Choroid plexus epithelial cell (primary cell): ENCODE results near the gene LRIT1.

Experiments used
- DNase-seq: peaks from one replicate; pipeline ENCODE4 v3.0.0-alpha.2; 2010; ENCODE audit warnings: low read depth
- H3K4me3 ChIP-seq: 2 replicates; pipeline ENCODE4 v1.5.1; 2011; ENCODE audit warnings: low read depth, mild to moderate bottlenecking, control low read depth, low read length, moderate library complexity
- CTCF ChIP-seq: conservative IDR thresholded peaks from 2 replicates; pipeline ENCODE4 v1.5.1; 2011; ENCODE audit warnings: low read depth, mild to moderate bottlenecking, control low read depth, inconsistent platforms, low read length, moderate library complexity

The LRIT1 gene

GRCh38 chr10:84269773-84270172, 28.4 kb upstream of the LRIT1 start:
- peak; percentile 82 for DNase-seq
- H3K4me3 ChIP-seq: no peak overlapping the region
- no peak for TF ChIP-seq CTCF

GRCh38 chr10:84269162-84269561, 27.8 kb upstream of the LRIT1 start:
- no peak overlapping the region for H3K4me3 ChIP-seq
- no peak for TF ChIP-seq CTCF
- no peak for DNase-seq

GRCh38 chr10:84267503-84268126, 26.3 kb upstream of the LRIT1 start:
- no peak overlapping the region for H3K4me3 ChIP-seq
- peak; percentile 77 for DNase-seq
- peak; percentile 93 for TF ChIP-seq CTCF

- H3K4me3 ChIP-seq: no peak overlapping the region
- no peak for TF ChIP-seq CTCF
- no peak for DNase-seq
Observed at GRCh38 chr10:84265418-84265817, 24.1 kb upstream of the LRIT1 start.

- peak; percentile 98 for TF ChIP-seq CTCF
- peak; percentile 80 for DNase-seq
- no peak overlapping the region for H3K4me3 ChIP-seq
Observed at GRCh38 chr10:84264611-84265141, 23.3 kb upstream of the LRIT1 start.

- no peak for DNase-seq
- H3K4me3 ChIP-seq: no peak overlapping the region
- no peak for TF ChIP-seq CTCF
Observed at GRCh38 chr10:84263716-84264115, 22.4 kb upstream of the LRIT1 start.
